HepG2 (cell line): ENCODE measurements around the gene LCE1B. TPM values are rescaled to one million over a fixed set of nuclear protein-coding genes. Genes with fewer than 3 reads are reported as not detected.

Experiments used
- ATAC-seq: fragments of 200-7000 bp; cut with Tn5 transposase; 3 replicates; pipeline ENCODE4 v1.9.1; 2020; ENCODE audit warnings: mild to moderate bottlenecking, moderate library complexity
- BruUV-seq: library from RNA; stranded (reverse); fragments of 400-500 nt; replicated peaks from 2 replicates; lab custom pipeline; 2021; lab: Mats Ljungman, UMichigan
- CTCF ChIA-PET: fragments of 300-600 bp; formaldehyde crosslinking; extraction: SDS; loops from one replicate; lab custom pipeline; 2021; ENCODE audit warnings: low total read pairs, inconsistent platforms, low intra/inter-chr PET ratio; lab: Yijun Ruan, JAX
- POLR2A ChIA-PET: fragments of 350-600 bp; sonication (Branson Sonifier 250); formaldehyde crosslinking; loops from one replicate; lab custom pipeline; 2020; ENCODE audit warnings: antibody characterized with exemption, inconsistent platforms; lab: Yijun Ruan, JAX
- DNase-seq: peaks from one replicate; pipeline ENCODE4 v3.0.0-alpha.2; 2015; ENCODE audit warnings: low spot score
- FAIRE-seq: peaks from 3 replicates; lab custom pipeline; 2011; peaks lifted over from hg19 to GRCh38; lab: Jason Lieb, UNC
- H2AFZ ChIP-seq: one replicate; pipeline ENCODE4 v1.6.1; 2011; ENCODE audit warnings: low read length, inconsistent platforms
- H3K27ac ChIP-seq: fragments of 300-600 bp; 3 replicates; pipeline ENCODE4 v1.8.0; 2011; ENCODE audit warnings: mixed run types, mild to moderate bottlenecking, mixed read lengths, low read length, inconsistent platforms; ENCODE audit not compliant: insufficient read depth; ENCODE audit errors: extremely low read length
- H3K27me3 ChIP-seq, 2 experiments: fragments of 200-600 bp in 1 of 2; 2 replicates in 1 of 2; 3 replicates in 1 of 2; pipeline versions ENCODE4 v1.6.0 to v1.8.0; 2011; ENCODE audit warnings: low read length in 2 of 2, mild to moderate bottlenecking in 2 of 2, moderate library complexity in 2 of 2, inconsistent platforms in 1 of 2; ENCODE audit not compliant: insufficient read depth in 2 of 2, control insufficient read depth in 1 of 2
- H3K36me3 ChIP-seq, 2 experiments: fragments of 200-600 bp in 1 of 2; replicated peaks in 1 of 2; 2 replicates in 1 of 2; 3 replicates in 1 of 2; pipeline versions ENCODE4 v1.5.1 to v1.8.0; 2011; ENCODE audit warnings: low read length in 2 of 2, inconsistent platforms in 1 of 2; ENCODE audit not compliant: insufficient read depth in 2 of 2, control insufficient read depth in 1 of 2
- H3K4me1 ChIP-seq: 2 replicates; pipeline ENCODE4 v1.5.1; 2012; ENCODE audit warnings: low read length, inconsistent platforms; ENCODE audit not compliant: insufficient read depth
- H3K4me2 ChIP-seq: 2 replicates; pipeline ENCODE4 v1.6.0; 2011; ENCODE audit warnings: low read depth, low read length, inconsistent platforms
- H3K4me3 ChIP-seq, 3 experiments: fragments of 200-600 bp in 1 of 3; sonication (generic), shearing (Covaris generic) in 1 of 3; replicated peaks in 1 of 3; 2 replicates each; pipeline ENCODE4 v1.5.1; 2011 to 2016; ENCODE audit warnings: low read length in 3 of 3, inconsistent platforms in 2 of 3, low read depth in 2 of 3, mild to moderate bottlenecking in 2 of 3, control low read depth in 1 of 3, mixed read lengths in 1 of 3; ENCODE audit not compliant: insufficient read depth in 1 of 3
- H3K79me2 ChIP-seq: one replicate; pipeline ENCODE4 v1.6.1; 2011; ENCODE audit warnings: low read length, inconsistent platforms; ENCODE audit not compliant: insufficient read depth
- H3K9ac ChIP-seq: 2 replicates; pipeline ENCODE4 v1.6.0; 2011; ENCODE audit warnings: mild to moderate bottlenecking, low read depth, low read length, inconsistent platforms; ENCODE audit not compliant: insufficient read depth
- H3K9me3 ChIP-seq: 2 replicates; pipeline ENCODE4 v1.5.1; 2012; ENCODE audit warnings: mild to moderate bottlenecking, low read length
- H4K20me1 ChIP-seq: 2 replicates; pipeline ENCODE4 v1.6.0; 2011; ENCODE audit warnings: inconsistent platforms, mild to moderate bottlenecking, low read length, moderate library complexity; ENCODE audit not compliant: insufficient read depth
- ADNP ChIP-seq: sonication (generic); formaldehyde crosslinking; IDR thresholded peaks from 2 replicates; pipeline ENCODE4 v1.4.0; 2020; ENCODE audit warnings: missing genetic modification reagents
- BRD4 ChIP-seq: sonication (generic); formaldehyde crosslinking; IDR thresholded peaks from 2 replicates; pipeline ENCODE4 v1.4.0; 2020; ENCODE audit warnings: missing genetic modification reagents
- FOXK2 ChIP-seq: fragments of 450-650 bp; IDR thresholded peaks from 2 replicates; pipeline ENCODE4 v1.6.1; 2016
- HOXA3 ChIP-seq: sonication (generic); formaldehyde crosslinking; IDR thresholded peaks from 2 replicates; pipeline ENCODE4 v1.5.0; 2020; ENCODE audit warnings: missing genetic modification reagents
- SALL2 ChIP-seq: sonication (generic); formaldehyde crosslinking; IDR thresholded peaks from 2 replicates; pipeline ENCODE4 v1.8.1; 2023; ENCODE audit warnings: mild to moderate bottlenecking, missing genetic modification reagents, inconsistent platforms
- ZBTB20 ChIP-seq: sonication (generic); formaldehyde crosslinking; IDR thresholded peaks from 2 replicates; pipeline ENCODE4 v1.8.1; 2023; ENCODE audit warnings: missing genetic modification reagents, low read depth, mild to moderate bottlenecking, borderline replicate concordance
- ZNF142 ChIP-seq: sonication (generic); formaldehyde crosslinking; IDR thresholded peaks from 2 replicates; pipeline ENCODE4 v1.4.0; 2020; ENCODE audit warnings: missing genetic modification reagents
- ZNF326 ChIP-seq: sonication (generic); formaldehyde crosslinking; IDR thresholded peaks from 2 replicates; pipeline ENCODE4 v1.4.0; 2020; ENCODE audit warnings: missing genetic modification reagents, borderline replicate concordance
- ZNF761 ChIP-seq: sonication (generic); formaldehyde crosslinking; conservative IDR thresholded peaks from 2 replicates; pipeline ENCODE4 v1.4.0; 2020; ENCODE audit warnings: mild to moderate bottlenecking, missing genetic modification reagents
- ZNF775 ChIP-seq: sonication (generic); formaldehyde crosslinking; IDR thresholded peaks from 2 replicates; pipeline ENCODE4 v1.4.0; 2020; ENCODE audit warnings: missing genetic modification reagents, mild to moderate bottlenecking, moderate library complexity, borderline replicate concordance
- WGBS: methylation state at CpG from one replicate; pipeline ENCODE4 v1.1.6; 2017; ENCODE audit warnings: low lambda C conversion rate; 5-methylcytosine and 5-hydroxymethylcytosine counted together
- in situ Hi-C: cut with HindIII; loops from 2 replicates; pipeline ENCODE4 v1.10.0; 2017; ENCODE audit warnings: low pct_unique_long_range_greater_than_20kb; ENCODE audit not compliant: extremely low pct_ligation_motif_present
- intact Hi-C: fragments of 100-400 bp; cut with micrococcal nuclease; formaldehyde crosslinking; loops from one replicate; pipeline ENCODE4 v1.10.0; 2022; ENCODE audit not compliant: unreplicated experiment
- polyA plus RNA-seq, 8 experiments: library from polyadenylated mRNA; depleted of rRNA in 3 of 8; stranded (reverse) in 7 of 8; unstranded in 1 of 8; fragments of >200 nt; fragmentation: Illumina TruSeq in 4 of 8; extraction: Trizol in 4 of 8; gene quantifications; 2 replicates each; pipeline versions ENCODE4 v1.2.1 to v1.2.3, GENCODE V29; 2011 to 2016; ENCODE audit warnings: low read depth in 4 of 8, missing spikeins in 1 of 8, mixed read lengths in 1 of 8; ENCODE audit not compliant: insufficient read depth in 1 of 8
- total RNA-seq, 5 experiments: library from RNA; depleted of rRNA; stranded (reverse); fragments of >200 nt; fragmentation: Illumina TruSeq; extraction: Trizol; gene quantifications; 2 replicates each; pipeline ENCODE4 v1.2.3, GENCODE V29; 2016; ENCODE audit warnings: low read depth in 1 of 5
- TF ChIP-seq, protein P1 (sequence below): sonication (generic); formaldehyde crosslinking; IDR thresholded peaks from 2 replicates; pipeline ENCODE4 v1.8.0; 2023; ENCODE audit warnings: mild to moderate bottlenecking, missing genetic modification reagents
- TF ChIP-seq, protein P2 (sequence below): sonication (generic); formaldehyde crosslinking; IDR thresholded peaks from 2 replicates; pipeline ENCODE4 v1.8.0; 2022; ENCODE audit warnings: low read depth, missing genetic modification reagents
- TF ChIP-seq, protein P3 (sequence below): sonication (generic); formaldehyde crosslinking; IDR thresholded peaks from 2 replicates; pipeline ENCODE4 v1.9.0; 2022; ENCODE audit warnings: missing genetic modification reagents, mild to moderate bottlenecking, borderline replicate concordance

Gene LCE1B
- total and polyA plus RNA-seq, 2 of the 13 experiments (the other 11 are each of a cell fraction or from before 2014, with no cell fraction given) = not detected

DNA sequence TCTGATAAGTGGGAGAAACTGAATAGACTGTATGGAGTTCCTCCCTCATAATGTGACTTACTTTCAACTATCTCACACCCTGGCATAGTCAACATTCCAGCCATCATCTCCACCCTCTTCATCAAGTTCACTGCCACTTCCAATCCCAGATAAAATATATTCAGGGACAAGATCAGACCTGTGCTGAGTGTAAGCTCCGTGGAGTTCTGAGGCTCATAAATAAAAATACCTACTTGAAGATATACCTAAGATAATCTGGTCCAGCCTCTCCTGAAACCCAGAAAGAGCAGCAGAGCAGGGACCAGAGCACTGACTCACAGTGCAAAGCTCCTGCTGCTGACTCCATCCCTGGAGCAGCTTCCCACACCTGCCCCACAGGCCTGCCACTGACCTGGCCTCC lies 46.3 kb downstream of the LCE1B start:
- CTCF ChIA-PET = no interaction called here
- DNase-seq (no peak), ATAC-seq (no peak), FAIRE-seq (no peak)
- H3K79me2 ChIP-seq = no peaks in the 10 kb centered on the region
- no TSS peak for BruUV-seq
- no peaks in the 10 kb centered on the region for H3K9me3 ChIP-seq
- no peaks in the 10 kb centered on the region for H3K27me3 ChIP-seq
- no peak for TF ChIP-seq FOXK2
- TF ChIP-seq HOXA3 (CRISPR knock-in tag) = no peak
- TF ChIP-seq, protein P1, sequence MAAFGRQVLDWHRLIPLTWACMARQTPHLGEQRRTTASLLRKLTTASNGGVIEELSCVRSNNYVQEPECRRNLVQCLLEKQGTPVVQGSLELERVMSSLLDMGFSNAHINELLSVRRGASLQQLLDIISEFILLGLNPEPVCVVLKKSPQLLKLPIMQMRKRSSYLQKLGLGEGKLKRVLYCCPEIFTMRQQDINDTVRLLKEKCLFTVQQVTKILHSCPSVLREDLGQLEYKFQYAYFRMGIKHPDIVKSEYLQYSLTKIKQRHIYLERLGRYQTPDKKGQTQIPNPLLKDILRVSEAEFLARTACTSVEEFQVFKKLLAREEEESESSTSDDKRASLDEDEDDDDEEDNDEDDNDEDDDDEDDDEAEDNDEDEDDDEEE (CRISPR knock-in tag) = no peak
- TF ChIP-seq SALL2 (CRISPR knock-in tag) = no peak
- TF ChIP-seq ZNF775 (CRISPR knock-in tag) = no peak
- no peak for TF ChIP-seq ZNF326 (CRISPR knock-in tag)
- TF ChIP-seq ZNF761 (CRISPR knock-in tag) = no peak
- no peak for TF ChIP-seq ADNP (CRISPR knock-in tag)
- no peak for TF ChIP-seq ZNF142
- TF ChIP-seq BRD4 (CRISPR knock-in tag) = no peak
- TF ChIP-seq, protein P2, sequence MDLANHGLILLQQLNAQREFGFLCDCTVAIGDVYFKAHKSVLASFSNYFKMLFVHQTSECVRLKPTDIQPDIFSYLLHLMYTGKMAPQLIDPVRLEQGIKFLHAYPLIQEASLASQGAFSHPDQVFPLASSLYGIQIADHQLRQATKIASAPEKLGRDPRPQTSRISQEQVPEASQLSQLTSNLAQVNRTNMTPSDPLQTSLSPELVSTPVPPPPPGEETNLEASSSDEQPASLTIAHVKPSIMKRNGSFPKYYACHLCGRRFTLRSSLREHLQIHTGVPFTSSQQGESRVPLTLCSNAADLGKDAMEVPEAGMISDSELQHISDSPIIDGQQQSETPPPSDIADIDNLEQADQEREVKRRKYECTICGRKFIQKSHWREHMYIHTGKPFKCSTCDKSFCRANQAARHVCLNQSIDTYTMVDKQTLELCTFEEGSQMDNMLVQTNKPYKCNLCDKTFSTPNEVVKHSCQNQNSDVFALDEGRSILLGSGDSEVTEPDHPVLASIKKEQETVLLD (CRISPR knock-in tag) = no peak
- no peak for TF ChIP-seq ZBTB20
- TF ChIP-seq, protein P3, sequence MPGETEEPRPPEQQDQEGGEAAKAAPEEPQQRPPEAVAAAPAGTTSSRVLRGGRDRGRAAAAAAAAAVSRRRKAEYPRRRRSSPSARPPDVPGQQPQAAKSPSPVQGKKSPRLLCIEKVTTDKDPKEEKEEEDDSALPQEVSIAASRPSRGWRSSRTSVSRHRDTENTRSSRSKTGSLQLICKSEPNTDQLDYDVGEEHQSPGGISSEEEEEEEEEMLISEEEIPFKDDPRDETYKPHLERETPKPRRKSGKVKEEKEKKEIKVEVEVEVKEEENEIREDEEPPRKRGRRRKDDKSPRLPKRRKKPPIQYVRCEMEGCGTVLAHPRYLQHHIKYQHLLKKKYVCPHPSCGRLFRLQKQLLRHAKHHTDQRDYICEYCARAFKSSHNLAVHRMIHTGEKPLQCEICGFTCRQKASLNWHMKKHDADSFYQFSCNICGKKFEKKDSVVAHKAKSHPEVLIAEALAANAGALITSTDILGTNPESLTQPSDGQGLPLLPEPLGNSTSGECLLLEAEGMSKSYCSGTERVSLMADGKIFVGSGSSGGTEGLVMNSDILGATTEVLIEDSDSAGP = no peak
- H4K20me1 ChIP-seq = no peaks in the 10 kb centered on the region
- no peak overlapping the region for H3K27ac ChIP-seq
- no peak overlapping the region for H3K4me3 ChIP-seq
- H2AFZ ChIP-seq = no peak overlapping the region
- 0% methylated on average over 1 of the region's 1 CpG for WGBS
- H3K4me1 ChIP-seq = no peaks in the 10 kb centered on the region
- no peak overlapping the region for H3K4me2 ChIP-seq
- H3K36me3 ChIP-seq = no peaks in the 10 kb centered on the region
- intact Hi-C loops = no loop called here
- H3K9ac ChIP-seq = no peak overlapping the region
- in situ Hi-C loops = no loop called here
- POLR2A ChIA-PET = no interaction called here
